IPS-20b (cell line): Measurements from ENCODE around the gene RCOR1.
A peak's percentile ranks its signal among the peaks of the same experiment; 100 is the strongest.

ENCODE experiments used
- H3K27ac ChIP-seq: one replicate; pipeline ENCODE4 v1.5.1; 2013; ENCODE audit warnings: low read length
- H3K27me3 ChIP-seq: 2 replicates; pipeline ENCODE4 v1.6.1; 2013; ENCODE audit warnings: mild to moderate bottlenecking, low read length, inconsistent platforms; ENCODE audit not compliant: insufficient read depth
- H3K36me3 ChIP-seq: 2 replicates; pipeline ENCODE4 v1.6.1; 2013; ENCODE audit warnings: low read depth, mild to moderate bottlenecking, inconsistent platforms, low read length, moderate library complexity; ENCODE audit not compliant: insufficient read depth
- H3K4me1 ChIP-seq: 2 replicates; pipeline ENCODE4 v1.6.1; 2013; ENCODE audit warnings: mild to moderate bottlenecking, control low read depth, inconsistent platforms, low read length, moderate library complexity; ENCODE audit not compliant: insufficient read depth
- H3K4me3 ChIP-seq: 2 replicates; pipeline ENCODE4 v1.5.1; 2013; ENCODE audit warnings: mild to moderate bottlenecking, low read length, inconsistent platforms
- H3K9ac ChIP-seq: 2 replicates; pipeline ENCODE4 v1.6.1; 2013; ENCODE audit warnings: low read depth, mild to moderate bottlenecking, inconsistent platforms, low read length, moderate library complexity
- H3K9me3 ChIP-seq: 2 replicates; pipeline ENCODE4 v1.6.1; 2013; ENCODE audit warnings: mild to moderate bottlenecking, low read depth, low read length, inconsistent platforms; ENCODE audit not compliant: insufficient read depth

Gene RCOR1

GRCh38 chr14:102779084-102779462 is 186.6 kb downstream of the RCOR1 start:
- H3K4me1 ChIP-seq = peaks cover 21% of the 10 kb centered on the region
- H3K9me3 ChIP-seq = no peaks in the 10 kb centered on the region
- H3K4me3 ChIP-seq = peak overlapping the region; percentile 66
- no peak overlapping the region; the same call in 1 of the 2 replicates for H3K9ac ChIP-seq
- H3K27ac ChIP-seq = no peak overlapping the region
- peaks cover 22% of the 10 kb centered on the region for H3K27me3 ChIP-seq
- H3K36me3 ChIP-seq = no peaks in the 10 kb centered on the region

- Histone ChIP-seq H3K9me3 (no peaks in the 10 kb centered on the region), H3K4me1 (peaks cover 18% of the 10 kb centered on the region), H3K27me3 (peaks cover 22% of the 10 kb centered on the region), H3K27ac (no peak overlapping the region), H3K36me3 (no peaks in the 10 kb centered on the region), H3K4me3 (no peak overlapping the region), H3K9ac (no peak overlapping the region)
Measured at GRCh38 chr14:102779574-102780315, 187.3 kb downstream of the RCOR1 start.
